BJ (cell line): ENCODE measurements around the gene COP1. TPM values are rescaled to one million over a fixed set of nuclear protein-coding genes. Genes with fewer than 3 reads are reported as not detected.

Source experiments
- CTCF ChIA-PET: fragments of 350-600 bp; formaldehyde crosslinking; extraction: SDS; loops from one replicate; lab custom pipeline; 2021; ENCODE audit warnings: antibody characterized with exemption, inconsistent platforms; lab: Yijun Ruan, JAX
- POLR2A ChIA-PET: fragments of 300-600 bp; sonication (Branson Sonifier 250); formaldehyde crosslinking; extraction: SDS; loops from one replicate; lab custom pipeline; 2021; ENCODE audit warnings: antibody characterized with exemption; lab: Charles Lee
- DNase-seq: peaks from one replicate; pipeline ENCODE4 v3.0.0-alpha.2; 2011; ENCODE audit warnings: low read depth
- H3K27me3 ChIP-seq: 2 replicates; pipeline ENCODE4 v1.6.0; 2011; ENCODE audit warnings: low read length; ENCODE audit not compliant: control insufficient read depth, insufficient read depth
- H3K36me3 ChIP-seq: 2 replicates; pipeline ENCODE4 v1.5.1; 2011; ENCODE audit warnings: low read length; ENCODE audit not compliant: control insufficient read depth, insufficient read depth
- H3K4me3 ChIP-seq: 2 replicates; pipeline ENCODE4 v1.5.1; 2011; ENCODE audit warnings: low read depth, mild to moderate bottlenecking, control low read depth, low read length
- polyA minus RNA-seq: library from RNA; depleted of rRNA, polyadenylated mRNA; stranded (reverse); fragments of >200 nt; gene quantifications from 2 replicates; pipeline ENCODE4 v1.2.3, GENCODE V29; 2011; rRNA and poly(A)+ RNA removed
- polyA plus RNA-seq: library from polyadenylated mRNA; depleted of rRNA; stranded (reverse); fragments of >200 nt; gene quantifications from 2 replicates; pipeline ENCODE4 v1.2.3, GENCODE V29; 2011; rRNA removed
- TF ChIP-seq, protein P1 (sequence below): IDR thresholded peaks from 2 replicates; pipeline ENCODE4 v1.5.1; 2011; ENCODE audit warnings: low read depth, mild to moderate bottlenecking, control low read depth, inconsistent platforms, low read length, moderate library complexity; ENCODE audit not compliant: insufficient read depth

COP1 gene
- polyA plus RNA-seq (14.8 and 31.2 TPM in 2 replicates), polyA minus RNA-seq (29.6 and 32.8 TPM in 2 replicates)

DNA sequence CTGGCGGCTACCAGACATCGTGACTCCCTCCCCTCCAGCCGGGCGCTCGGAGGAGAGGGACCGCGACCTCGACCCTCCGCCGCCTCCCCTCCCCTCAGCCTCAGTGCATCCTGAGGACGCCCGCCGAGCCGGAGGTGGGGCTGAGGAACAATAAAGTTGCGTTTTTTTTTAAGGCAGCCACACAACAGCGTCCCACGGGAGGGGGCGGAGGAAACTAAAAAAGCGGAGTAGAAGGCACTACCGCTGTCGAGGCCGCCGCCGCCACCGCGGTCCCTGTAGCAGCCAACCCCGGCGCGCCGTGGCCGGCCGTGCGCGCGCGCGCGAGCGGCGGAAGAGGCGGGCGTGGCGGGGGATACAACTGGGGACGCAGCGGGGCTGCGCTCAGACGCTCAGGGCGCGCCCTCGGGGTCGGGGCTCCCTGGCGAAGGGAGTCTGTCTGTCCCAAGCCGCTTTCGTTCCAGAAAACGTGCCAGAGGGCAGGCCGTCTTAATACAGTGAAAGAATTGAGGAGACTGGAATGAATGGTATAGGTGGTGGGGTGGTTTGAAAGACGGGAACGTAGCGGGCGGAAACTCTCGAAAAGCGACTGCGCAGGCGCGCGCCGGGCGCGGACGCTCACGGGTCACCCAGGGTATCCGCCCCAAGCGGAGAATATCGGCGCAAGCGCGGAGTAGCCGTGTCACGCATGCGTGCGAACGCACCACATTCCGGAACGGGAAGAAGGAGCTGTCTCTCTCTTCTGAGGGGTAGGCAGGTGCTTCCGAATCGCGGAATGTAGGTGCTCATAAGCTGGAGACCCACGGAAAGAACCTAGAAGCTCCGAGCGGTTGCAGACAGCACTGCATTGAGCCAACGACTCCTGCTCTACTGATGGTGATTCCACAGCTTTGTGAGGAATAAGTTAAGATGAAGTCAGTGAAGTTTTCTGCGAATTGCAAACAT lies at the start of gene COP1:
TSS of gene COP1 (minus strand) at position 326 of the 942 bp plus-strand sequence. CDS start at position 18, 308 bp downstream.
- H3K4me3 ChIP-seq: peak within 1 kb of the TSS; percentile 97
- DNase-seq: peak; percentile 74
- H3K36me3 ChIP-seq: no peaks in the 10 kb centered on the region
- POLR2A ChIA-PET: interaction anchor here (0.6 kb wide), 1 partner anchor 263 kb away, joined by 3 read pairs; no protein-coding TSS in a partner anchor
- CTCF ChIA-PET: interaction anchor here (1.2 kb wide), 1 partner anchor 87 kb away, joined by 7 read pairs; no protein-coding TSS in a partner anchor
- H3K27me3 ChIP-seq: no peaks in the 10 kb centered on the region
- TF ChIP-seq, protein P1, sequence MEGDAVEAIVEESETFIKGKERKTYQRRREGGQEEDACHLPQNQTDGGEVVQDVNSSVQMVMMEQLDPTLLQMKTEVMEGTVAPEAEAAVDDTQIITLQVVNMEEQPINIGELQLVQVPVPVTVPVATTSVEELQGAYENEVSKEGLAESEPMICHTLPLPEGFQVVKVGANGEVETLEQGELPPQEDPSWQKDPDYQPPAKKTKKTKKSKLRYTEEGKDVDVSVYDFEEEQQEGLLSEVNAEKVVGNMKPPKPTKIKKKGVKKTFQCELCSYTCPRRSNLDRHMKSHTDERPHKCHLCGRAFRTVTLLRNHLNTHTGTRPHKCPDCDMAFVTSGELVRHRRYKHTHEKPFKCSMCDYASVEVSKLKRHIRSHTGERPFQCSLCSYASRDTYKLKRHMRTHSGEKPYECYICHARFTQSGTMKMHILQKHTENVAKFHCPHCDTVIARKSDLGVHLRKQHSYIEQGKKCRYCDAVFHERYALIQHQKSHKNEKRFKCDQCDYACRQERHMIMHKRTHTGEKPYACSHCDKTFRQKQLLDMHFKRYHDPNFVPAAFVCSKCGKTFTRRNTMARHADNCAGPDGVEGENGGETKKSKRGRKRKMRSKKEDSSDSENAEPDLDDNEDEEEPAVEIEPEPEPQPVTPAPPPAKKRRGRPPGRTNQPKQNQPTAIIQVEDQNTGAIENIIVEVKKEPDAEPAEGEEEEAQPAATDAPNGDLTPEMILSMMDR: no peak

DNA sequence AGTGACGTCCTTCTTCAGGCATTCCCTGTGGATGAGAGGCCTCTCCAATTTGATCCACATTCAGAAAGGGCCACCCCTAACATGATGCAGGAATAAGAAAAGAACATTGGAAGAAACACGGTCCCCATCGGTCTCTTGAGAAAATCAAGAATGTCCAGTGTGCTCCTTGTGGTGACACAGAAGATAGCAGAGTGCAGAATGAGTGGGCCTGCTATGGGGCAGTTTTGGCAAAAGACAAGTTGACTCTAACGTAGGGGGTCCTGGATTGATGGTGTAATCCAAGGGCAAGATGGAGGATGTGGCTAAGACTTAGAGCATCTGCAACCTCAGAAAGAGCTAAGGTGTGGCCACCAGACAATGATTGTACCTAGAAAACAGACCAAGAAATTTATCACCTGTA lies 45.1 kb upstream of the COP1 start:
- no peak overlapping the region for H3K4me3 ChIP-seq
- POLR2A ChIA-PET: no interaction called here
- CTCF ChIA-PET: no interaction called here
- TF ChIP-seq, protein P1: no peak
- no peak for DNase-seq
- H3K27me3 ChIP-seq: no peaks in the 10 kb centered on the region
- H3K36me3 ChIP-seq: no peaks in the 10 kb centered on the region

DNA sequence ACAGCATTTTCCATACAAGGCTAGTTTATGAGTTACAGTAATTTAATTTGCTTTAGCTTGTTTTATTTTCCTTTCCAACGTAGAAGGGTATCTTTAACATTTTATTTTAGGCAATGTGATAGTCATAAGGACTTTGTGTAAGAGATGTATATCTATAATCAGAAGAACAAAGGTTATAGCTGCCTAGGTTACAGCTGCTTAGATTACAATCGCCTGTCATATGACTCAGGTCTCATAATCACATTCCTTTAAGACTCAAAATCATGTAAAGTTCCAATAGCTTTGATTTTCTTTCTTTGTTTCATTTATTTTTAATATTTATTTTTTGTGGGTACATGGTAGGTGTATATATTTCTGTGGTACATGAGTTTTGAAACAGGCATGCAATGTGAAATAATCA lies 37.8 kb upstream of the COP1 start:
- Histone ChIP-seq H3K27me3 (no peaks in the 10 kb centered on the region), H3K4me3 (no peak overlapping the region), H3K36me3 (no peaks in the 10 kb centered on the region)
- TF ChIP-seq, protein P1: no peak
- ChIA-PET POLR2A (interaction anchor here (0.6 kb wide), 1 partner anchor 43 kb away, joined by 19 read pairs; no protein-coding TSS in a partner anchor), CTCF (no interaction called here)
- no peak for DNase-seq

DNA sequence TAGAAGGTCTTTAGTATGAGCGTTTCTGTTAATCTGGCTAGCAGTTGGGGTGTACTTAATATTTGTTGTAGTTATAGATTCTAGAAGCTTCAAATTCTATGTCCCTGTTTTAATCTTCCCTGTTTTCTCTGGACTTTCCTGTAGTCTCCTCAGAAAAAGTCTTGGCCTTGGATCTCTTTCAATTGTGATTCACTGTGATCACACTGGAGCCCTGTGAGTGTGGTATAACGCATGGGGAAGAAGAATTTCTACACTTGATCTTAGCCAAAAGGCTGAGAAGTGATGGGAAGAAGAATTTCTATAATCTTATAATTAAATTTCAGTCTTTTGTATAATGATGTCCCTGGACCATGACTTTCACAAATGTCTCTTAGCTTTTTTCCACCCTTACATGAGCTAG lies 36.7 kb upstream of the COP1 start:
- CTCF ChIA-PET: no interaction called here
- POLR2A ChIA-PET: no interaction called here
- H3K4me3 ChIP-seq: no peak overlapping the region

More for the DNA sequence above, 36.7 kb upstream of the COP1 start:
- DNase-seq: no peak
- TF ChIP-seq, protein P1: no peak
- Histone ChIP-seq H3K36me3 (no peaks in the 10 kb centered on the region), H3K27me3 (no peaks in the 10 kb centered on the region)
